ENCODE measurements around the gene RGS4.

The RGS4 gene

DNA sequence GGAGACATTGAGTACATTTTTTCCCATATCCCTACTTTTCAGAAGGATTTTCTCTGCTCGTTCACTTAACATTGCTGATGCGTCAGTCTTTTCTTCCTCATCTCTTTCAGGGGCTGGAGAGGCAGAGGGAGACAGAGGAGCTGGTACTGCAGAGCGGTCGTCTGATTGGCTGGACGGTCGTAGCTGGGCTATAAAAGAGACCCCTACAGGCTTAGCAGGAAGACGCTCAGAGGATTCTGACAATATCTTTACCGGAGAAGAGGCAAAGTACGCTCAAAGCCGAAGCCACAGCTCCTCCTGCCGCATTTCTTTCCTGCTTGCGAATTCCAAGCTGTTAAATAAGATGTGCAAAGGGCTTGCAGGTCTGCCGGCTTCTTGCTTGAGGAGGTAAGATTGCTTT is at the start of gene RGS4:
RGS4 (plus strand) TSS at position 220 of the 400 bp plus-strand sequence; CDS start at position 344, 124 bp downstream.
- DNase-seq (ENCODE audit: low spot score) = peak; percentile 93

DNA sequence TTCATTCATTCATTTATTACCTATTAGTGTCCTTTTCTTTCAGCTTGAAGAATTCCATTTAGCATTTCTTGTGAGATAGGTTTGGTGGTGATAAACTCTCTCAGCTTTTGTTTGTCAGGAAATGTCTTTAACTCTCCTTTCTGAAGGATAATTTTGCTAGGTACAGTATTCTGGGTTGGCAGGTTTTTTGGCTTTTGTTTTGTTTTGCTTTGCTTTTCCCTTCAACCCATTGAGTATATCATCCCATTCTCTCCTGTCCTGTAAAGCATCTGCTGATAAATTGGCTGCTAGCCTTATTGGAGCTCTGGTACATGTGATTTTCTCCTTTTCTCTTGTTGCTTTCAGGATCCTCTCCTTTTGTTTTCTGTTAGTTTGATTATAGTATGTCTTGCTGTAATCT is 47.0 kb upstream of the RGS4 start:
- DNase-seq (ENCODE audit: low spot score) = no peak

DNA sequence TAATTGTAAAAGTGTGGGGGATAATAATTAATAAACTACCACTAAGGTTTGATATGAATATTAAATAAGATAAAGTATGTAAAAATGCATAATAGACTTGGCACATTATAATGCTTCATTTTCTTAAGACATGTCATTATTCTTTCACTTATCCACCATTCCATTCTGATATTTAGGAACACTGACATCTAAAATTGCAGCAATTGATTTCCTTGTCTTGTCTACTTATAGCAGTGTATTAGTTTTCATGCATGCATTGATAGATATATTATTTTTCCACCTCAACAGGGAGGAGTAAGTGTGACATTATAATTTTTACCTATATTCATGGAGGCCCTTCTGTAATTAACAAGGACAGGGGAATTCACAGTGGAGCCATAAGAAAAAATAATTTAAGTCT is 41.6 kb upstream of the RGS4 start:
- DNase-seq (ENCODE audit: low spot score) = no peak

DNA sequence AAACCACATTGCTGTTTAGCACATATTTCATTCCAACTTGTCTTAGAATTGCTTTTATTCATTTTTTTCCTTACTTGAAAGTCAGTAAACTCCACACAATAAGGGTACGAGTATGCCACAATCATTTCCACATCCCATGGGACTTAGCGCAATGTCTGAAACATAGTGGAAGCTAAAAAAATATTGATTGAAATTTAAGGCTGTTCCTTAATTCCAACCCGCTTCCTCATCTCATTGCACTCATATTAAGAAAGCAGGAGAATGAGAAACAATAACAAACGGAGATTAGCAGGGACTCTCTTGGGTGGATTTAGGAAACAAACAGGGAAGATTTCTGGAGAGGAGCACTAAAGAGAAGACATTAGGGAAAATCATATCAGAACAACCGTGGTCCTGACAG is 39.3 kb upstream of the RGS4 start:
- no peak for DNase-seq (ENCODE audit: low spot score)

DNA sequence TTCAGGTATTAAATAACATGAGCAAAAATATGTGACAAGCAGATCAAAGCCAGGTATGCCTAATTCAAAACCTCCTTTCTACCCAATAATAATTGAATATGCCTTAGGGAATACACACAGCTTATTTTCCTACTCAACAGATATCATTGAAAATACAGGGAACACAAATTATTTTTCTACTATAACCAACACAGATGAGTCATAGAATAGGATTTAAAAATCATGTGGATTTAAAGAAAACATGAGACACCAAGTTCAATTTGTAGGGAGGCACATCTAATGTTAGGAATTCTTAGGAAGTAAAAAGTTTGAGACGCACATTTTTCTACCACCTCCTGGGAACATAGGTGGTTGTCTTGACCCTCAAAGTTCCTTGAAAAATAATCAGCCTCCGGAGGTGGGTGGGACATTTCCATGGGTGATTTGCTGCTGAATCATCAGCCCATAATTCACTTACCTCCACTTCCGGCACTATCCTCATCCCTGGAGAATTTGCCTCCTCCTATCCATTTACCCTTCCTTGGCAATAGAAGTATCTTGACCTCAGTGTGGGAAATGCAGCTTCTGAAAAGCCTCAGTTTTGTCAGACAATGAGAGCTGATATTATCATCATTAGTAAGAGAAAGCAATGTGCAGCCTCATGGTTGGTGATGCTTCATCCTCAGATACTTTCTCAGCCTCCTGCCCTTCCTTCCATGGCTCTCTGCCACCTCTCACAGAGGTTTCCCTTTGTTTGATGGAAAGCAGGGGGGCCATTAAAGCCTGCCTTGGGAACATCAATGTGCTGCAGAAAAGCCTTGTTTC is 33.5 kb upstream of the RGS4 start:
- DNase-seq (ENCODE audit: low spot score) = peak; percentile 70

DNA sequence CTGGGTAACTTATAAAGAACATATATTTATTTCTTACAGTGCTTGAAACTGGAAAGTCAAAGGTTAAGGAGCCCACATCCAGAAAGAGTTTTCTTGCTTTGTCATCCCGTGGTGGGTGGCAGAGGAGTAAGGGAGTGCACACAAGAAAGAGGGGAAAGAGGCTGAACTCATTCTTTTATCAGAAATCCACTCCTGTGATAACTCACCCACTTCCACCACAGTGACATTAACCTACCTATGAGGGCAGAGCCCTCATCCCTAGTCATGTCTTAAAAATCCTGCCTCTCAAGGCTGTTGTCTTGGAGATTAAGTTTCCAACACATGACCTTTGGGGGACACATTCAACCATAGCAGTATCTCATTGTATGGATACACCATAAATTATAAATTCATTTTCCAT is 32.5 kb upstream of the RGS4 start:
- no peak for DNase-seq (ENCODE audit: low spot score)

DNA sequence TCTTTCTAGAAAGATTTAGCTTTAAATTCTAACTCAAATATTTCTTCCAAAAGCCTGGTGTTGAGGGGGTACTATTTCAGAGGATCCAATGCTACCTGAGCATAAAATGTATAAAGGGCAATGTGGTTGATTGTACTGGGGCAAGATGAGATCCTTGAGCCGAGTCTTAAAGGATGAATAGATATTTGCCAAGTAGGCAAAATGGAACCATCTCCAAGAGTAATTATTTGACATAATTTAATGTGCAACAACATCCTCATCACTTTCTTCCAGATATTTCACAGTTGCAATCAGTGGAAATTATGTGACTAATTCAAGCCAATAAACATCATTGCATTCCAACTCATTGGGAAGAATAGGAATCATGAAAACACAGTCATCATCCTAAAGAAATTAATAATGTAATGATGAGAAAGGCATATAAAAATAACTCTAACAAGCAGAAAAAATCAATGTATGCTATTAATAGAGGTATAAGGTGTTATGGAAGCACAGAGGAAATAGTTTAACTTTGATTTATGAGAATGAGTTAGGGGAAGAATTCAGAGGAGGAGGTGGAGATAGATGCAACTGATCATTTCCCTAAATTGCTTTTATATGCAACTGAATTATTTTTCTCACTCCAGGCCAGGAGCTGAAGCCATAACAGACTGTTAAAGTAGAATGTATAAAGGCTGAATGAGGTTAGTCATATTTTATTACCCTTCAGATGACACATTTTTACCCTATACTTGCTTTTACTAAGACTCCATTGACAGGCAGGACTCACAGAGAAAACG is 30.0 kb upstream of the RGS4 start:
- DNase-seq (ENCODE audit: low spot score) = no peak

DNA sequence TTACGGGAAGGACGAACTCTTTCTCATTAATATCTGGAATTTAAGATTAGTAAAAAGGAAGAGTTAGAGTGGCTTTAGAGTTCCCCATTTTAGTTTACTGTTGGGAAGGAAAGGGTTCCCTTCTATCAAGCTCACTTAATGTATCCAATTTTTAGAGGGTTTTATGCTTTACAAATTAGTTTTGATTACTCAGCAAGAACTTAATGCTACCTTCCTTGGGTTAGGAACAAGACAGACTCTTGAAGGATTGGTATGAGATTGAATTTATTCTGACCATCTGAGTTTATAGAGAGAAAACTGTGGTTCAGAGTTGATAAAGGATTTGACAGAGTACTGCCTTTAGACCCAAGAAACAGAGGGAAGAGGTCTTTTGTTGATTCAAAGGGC is 29.5 kb upstream of the RGS4 start:
- DNase-seq (ENCODE audit: low spot score) = no peak

DNA sequence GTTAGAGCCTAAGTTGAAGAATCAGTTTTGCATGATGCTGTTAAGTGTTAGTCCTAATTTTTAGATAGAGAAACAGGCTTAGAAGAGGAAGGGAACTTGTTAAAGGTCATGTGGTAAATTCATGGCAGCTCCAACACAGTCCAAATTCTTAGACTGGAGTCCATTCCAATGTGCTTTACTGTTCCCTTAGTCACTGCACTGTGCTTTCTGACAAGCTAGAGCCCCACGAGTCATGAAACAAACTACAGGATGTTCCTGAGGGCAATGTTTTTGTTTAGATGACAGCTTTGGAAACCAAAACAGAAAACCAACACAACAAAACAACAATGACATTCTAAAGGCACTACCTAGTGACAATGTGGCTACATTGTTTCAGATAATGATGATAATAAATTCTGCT is 23.1 kb upstream of the RGS4 start:
- DNase-seq (ENCODE audit: low spot score) = peak; percentile 66

DNA sequence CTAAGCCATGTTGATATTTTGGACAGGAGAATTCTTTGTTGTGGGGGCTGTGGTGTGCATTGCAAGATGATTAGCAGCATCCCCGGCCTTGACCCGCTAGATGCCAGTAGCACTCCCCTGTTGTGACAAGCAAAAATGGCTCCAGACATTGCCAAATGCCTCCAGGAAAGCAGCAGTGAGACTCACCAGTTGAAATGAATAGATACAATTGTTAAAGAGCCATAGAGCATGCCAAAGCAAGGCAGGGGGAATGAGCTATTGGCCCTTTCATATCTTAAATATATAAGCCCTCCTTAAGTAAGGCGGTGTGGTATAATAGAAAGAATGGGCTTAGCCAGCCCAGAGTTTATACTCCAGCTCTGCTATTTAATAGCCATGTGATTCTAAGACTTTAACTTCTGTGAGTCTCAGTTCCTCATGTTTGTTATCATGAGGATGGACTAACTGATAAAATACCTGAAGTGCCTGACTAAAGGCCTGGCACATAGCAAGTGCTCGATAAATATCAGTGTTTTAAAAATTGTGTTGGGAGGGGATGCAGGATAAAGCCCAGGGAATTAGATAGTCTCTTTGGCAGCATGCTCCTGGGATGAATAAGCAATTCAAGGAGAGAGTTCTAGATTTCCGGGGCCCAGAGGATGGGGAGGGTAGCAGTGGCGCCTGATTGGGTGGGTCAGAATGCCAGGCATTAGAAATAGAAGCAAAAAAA is 21.1 kb upstream of the RGS4 start:
- no peak for DNase-seq (ENCODE audit: low spot score)

DNA sequence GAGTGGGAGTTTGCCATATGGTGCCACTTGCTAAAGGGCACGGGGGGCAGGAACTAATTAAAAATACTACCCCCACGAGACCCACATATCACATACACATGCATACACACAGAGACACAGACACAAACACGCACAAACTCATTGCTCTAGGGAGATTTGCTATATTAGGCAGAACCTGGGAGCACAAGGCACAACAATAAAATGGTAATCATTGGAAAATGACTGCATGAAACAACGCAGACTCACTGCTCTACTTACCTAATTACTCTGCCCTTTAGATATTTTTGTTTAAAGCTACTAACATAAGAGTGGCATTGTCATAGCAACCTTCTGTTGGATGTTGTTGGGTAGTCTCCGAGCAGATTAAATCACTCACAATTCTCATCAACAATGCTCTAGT is 20.3 kb upstream of the RGS4 start:
- DNase-seq (ENCODE audit: low spot score) = no peak

DNA sequence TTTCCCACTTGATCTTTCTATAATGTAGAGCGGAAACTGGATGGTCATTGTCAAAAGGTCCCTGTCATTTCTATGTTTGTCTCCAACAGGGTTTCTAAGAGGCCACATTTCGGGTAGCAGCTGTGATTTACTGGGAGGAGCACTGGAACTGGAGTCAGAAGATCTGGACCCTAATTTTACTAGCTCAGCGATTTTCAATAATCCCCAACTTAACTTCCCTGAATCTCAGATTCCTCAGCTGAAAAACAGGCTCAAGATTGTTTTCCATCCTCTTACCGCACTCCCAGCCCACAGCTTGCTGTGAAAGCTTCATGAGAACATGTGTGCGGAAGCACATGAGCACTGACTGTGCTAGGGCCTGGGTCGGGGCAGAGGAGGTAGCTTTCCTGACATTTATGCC is 19.9 kb upstream of the RGS4 start:
- DNase-seq (ENCODE audit: low spot score) = no peak

DNA sequence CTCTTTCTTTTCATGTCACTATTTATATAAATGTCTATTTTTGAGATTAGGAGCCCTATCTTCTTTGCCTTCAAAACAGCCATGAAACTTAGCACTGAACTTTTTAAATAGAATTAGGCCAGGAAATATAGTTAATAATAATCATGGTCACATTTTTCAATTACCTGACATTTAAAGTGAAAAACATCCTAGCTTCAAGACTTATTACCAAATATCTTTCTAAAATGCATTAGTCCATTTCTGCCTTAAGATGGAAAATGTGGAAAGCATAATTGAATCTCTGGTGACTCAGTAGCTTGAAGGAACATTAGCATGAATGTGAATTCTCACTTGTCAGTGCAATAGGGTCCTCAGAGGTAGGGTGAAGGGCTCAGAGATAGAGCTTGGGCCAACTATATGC is 18.7 kb upstream of the RGS4 start:
- DNase-seq (ENCODE audit: low spot score) = no peak

DNA sequence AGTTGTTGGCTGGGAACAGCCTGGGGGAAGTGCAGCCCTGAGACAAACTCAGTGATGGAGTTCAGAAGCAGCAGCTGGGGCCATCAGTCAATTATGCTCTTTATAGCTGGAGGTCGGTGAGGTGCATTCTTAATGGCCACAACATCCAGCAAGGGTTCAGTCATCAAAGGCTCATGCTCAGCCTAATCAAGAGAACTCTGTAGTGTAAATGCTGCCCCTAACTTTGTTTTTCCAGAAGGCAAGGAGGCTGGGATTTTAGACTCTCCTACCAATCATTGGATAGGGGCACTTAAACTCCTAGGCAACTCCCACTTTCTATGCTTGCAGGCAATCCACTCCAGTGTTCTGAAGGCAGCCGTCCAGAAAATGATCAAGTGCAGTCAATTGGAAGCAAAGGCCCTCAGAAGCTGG is 15.0 kb upstream of the RGS4 start:
- DNase-seq (ENCODE audit: low spot score) = no peak

DNA sequence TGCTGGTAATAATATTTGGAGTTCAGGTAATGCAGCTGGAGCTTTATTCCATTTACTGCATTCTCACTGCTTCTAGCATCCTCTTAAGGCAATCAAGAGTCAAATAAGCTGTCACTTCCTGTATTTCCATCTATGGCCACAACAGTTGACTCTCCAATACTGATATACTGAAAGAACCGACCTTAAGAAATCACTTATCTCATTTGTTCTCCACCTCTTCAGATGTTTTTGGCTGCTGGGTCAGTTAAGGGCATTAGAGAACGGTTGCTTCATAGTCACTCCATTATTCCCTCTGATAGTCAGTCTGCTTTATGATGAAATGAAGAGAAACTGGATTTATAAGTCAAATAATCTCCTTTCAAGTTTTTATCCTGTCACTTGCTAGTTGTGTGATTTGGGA is 14.2 kb upstream of the RGS4 start:
- no peak for DNase-seq (ENCODE audit: low spot score)

DNA sequence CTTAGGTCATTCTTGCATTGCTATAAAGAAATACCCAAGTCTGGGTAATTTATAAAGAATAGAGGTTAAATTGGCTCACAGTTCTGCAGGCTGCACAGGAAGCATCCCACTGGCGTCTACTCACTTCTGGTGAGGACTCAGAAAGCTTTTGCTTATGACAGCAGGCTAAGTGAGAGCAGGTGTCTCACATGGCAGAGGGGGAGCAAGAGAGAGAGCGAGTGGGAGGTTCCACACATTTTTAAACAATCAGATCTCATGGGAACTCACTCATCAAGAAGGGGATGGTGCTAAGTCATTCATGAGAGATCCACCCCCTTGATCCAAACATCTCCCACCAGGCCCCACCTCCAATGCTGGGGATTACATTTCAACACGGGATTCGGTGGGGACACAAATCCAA is 13.6 kb upstream of the RGS4 start:
- no peak for DNase-seq (ENCODE audit: low spot score)

DNA sequence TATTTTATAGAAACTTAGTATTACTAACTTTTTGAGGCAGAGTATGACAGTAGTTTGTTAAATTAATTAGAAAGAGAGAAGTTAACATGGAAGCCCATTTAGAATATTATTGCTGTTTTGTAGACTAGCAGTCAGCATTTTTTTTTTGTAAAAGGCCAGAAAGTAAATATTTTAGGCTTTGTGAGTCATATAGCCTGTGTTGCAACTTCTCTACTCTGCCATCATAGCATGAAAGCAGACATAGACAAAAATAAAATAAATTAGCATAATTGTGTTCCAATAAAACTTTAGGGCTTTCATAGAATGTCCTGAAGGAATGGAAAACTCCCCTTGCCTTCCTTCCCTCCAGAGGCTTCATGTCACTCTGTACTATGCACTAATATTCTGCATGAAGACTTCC is 12.3 kb upstream of the RGS4 start:
- DNase-seq (ENCODE audit: low spot score) = peak; percentile 31

DNA sequence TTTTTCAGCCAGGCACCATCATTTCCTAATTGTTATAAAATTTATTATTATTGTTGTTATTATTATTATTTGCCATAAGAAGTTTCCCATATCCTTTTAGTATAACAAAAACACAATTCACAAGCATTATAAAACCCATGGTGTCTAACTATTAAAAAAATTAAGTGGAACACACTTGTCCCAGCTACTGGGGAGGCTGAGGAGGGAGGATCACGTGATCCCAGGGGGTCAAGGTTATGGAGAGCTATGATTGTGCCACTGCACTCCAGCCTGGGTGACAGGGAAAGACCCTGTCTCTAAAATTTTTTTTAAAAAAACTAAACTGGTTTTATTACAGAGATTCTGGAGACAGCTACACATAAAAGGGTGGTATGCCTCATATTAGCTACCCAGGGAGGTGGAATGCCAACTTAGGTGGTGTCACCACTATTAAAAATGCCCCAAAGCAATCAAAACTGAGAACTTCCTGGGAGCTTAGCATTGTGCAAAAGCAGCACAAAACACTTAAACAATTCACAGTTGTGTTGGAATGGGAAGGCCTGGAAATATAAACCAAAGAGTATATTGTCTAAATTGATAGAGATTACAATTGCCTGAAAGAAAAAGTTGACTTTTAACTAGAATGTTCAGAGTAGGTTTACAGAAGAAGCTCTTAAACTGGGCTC is 8.7 kb upstream of the RGS4 start:
- no peak for DNase-seq (ENCODE audit: low spot score)

DNA sequence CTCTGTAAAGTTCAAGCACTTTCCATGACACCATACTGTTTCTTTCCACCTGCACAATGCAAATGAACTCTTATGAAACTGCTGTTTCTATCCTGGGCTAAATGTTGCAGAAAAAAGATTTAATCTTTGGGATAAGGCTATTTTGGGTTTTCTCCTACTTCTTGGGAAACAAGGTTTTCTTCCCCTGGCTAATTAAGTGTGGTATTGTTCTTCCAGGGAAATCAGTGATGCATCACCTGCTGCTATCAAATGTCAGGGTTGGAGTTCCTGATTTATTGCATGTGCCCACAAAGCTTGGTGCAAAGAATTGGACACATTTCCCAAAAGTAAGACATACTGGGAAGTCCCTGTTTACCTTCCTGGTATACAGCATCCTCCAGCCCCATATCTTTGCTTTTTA is 6.0 kb upstream of the RGS4 start:
- no peak for DNase-seq (ENCODE audit: low spot score)

DNA sequence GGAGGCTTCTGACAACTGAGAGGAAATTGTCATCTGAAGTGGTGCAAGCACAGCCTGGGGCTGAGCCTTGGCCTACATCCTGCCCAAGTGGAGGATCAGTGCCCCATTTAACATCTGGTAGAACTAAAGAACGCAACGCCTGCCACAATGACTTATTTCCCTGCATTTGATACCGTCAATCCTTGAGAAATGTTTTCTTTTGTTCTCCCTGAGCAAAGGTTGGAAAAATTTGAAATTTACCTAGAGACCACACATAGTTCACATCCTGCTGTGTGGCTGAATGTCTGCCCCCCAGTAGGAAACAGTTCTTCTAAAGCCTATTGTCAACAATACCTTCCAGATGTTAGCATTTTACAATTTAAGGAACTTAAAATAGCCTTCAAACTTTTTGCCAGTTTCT is 5.6 kb upstream of the RGS4 start:
- no peak for DNase-seq (ENCODE audit: low spot score)

DNA sequence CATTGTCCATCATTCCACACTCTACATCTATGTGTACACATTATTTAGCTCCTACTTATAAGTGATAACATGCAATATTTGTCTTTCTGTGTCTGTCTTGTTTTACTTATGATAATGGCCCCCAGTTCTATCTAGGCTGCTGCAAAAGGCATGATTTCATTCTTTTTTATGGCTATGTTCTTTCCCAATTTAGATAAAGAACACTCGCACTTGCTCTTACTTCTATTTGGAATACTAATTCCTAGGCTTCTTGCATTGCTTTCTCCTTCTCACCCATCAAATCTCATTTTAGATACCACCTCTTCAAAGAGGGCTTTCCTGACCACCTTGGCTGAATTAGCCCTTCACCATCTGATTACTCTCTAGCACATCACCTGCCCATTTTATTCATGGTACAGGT is 3.0 kb upstream of the RGS4 start:
- no peak for DNase-seq (ENCODE audit: low spot score)

DNA sequence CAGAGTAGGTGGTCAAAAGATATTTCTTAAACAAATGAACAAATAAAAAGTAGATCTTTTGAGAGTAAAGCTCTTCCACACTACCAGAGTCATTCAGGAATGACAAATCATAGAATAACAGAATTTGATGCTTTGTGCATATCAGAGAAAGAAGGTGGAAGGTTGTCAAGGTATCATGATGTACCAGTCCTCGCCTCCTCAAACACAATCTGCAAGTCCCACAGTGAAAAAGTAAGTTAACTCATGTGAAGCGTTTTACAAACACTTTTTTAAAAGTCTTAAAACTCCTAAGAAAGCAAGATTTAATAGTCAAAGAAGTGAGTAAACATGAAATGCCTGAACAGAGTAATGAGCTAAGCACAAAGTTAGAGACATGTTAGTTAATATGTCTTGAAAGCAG is 2.5 kb upstream of the RGS4 start:
- no peak for DNase-seq (ENCODE audit: low spot score)

DNA sequence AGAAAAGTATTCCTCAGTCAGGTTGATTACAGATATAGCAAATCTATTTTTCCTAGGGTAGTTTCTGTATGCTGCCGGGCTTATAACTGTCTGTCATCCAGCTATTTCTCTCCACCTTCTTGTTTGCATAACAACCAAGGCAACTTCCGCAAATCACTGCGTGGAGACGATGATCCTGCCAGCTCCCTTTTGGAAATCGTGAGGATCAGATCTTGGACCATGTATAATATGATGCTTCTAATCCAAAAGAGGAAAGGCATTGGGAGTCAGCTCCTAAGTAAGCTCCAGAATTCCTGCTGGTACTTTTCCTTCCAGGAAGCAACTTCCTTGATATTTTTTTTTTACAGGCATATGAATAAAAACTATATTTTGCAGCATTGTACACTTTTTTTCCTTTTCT is 445 bp upstream of the RGS4 start:
- DNase-seq (ENCODE audit: low spot score) = peak; percentile 17

Data from AG08395 (cell line).